Neuronal stem cell (in vitro differentiated cells): ENCODE data around the gene IRF1.

Experiments used
- DNase-seq: peaks from one replicate; pipeline ENCODE4 v3.0.0-alpha.2; 2013; ENCODE audit warnings: low spot score
- H2AFZ ChIP-seq: one replicate; pipeline ENCODE4 v1.6.1; 2013; ENCODE audit warnings: mild to moderate bottlenecking, low read length, inconsistent platforms
- H2AK5ac ChIP-seq: 2 replicates; pipeline ENCODE4 v1.6.1; 2013; ENCODE audit warnings: low read depth, mild to moderate bottlenecking, inconsistent platforms, low read length, moderate library complexity, mixed read lengths
- H2BK120ac ChIP-seq: 2 replicates; pipeline ENCODE4 v1.6.1; 2013; ENCODE audit warnings: low read depth, mild to moderate bottlenecking, inconsistent platforms, low read length, moderate library complexity, mixed read lengths
- H2BK12ac ChIP-seq: one replicate; pipeline ENCODE4 v1.6.1; 2013; ENCODE audit warnings: low read length, inconsistent platforms
- H2BK15ac ChIP-seq: 2 replicates; pipeline ENCODE4 v1.6.1; 2013; ENCODE audit warnings: mild to moderate bottlenecking, low read length, inconsistent platforms, mixed read lengths
- H2BK5ac ChIP-seq: one replicate; pipeline ENCODE4 v1.6.1; 2013; ENCODE audit warnings: inconsistent platforms, mild to moderate bottlenecking, low read length, moderate library complexity
- H3K14ac ChIP-seq: one replicate; pipeline ENCODE4 v1.6.1; 2013; ENCODE audit warnings: low read length, inconsistent platforms
- H3K18ac ChIP-seq: 2 replicates; pipeline ENCODE4 v1.6.1; 2013; ENCODE audit warnings: low read length, inconsistent platforms
- H3K23ac ChIP-seq: 2 replicates; pipeline ENCODE4 v1.6.1; 2013; ENCODE audit warnings: low read depth, mild to moderate bottlenecking, mixed read lengths, low read length, inconsistent platforms; ENCODE audit not compliant: poor library complexity
- H3K27ac ChIP-seq: replicated peaks from 3 replicates; pipeline ENCODE4 v1.5.1; 2013; ENCODE audit warnings: low read length, inconsistent platforms
- H3K27me3 ChIP-seq, 3 experiments: 2 replicates each; pipeline ENCODE4 v1.6.1; 2013; ENCODE audit warnings: low read length in 3 of 3, mild to moderate bottlenecking in 2 of 3, inconsistent platforms in 1 of 3, low read depth in 1 of 3, mixed read lengths in 1 of 3, moderate library complexity in 1 of 3; ENCODE audit not compliant: control insufficient read depth in 3 of 3, insufficient read depth in 3 of 3
- H3K36me3 ChIP-seq, 2 donors: replicated peaks in 1 of 2; 2 replicates each; pipeline ENCODE4 v1.6.1; 2013; ENCODE audit warnings: low read length in 2 of 2; ENCODE audit not compliant: control insufficient read depth in 2 of 2, insufficient read depth in 2 of 2
- H3K4ac ChIP-seq: 2 replicates; pipeline ENCODE4 v1.6.1; 2013; ENCODE audit warnings: inconsistent platforms, mild to moderate bottlenecking, low read length, moderate library complexity
- H3K4me1 ChIP-seq, 2 donors: 1 replicate in 1 of 2; 2 replicates in 1 of 2; pipeline ENCODE4 v1.6.1; 2013; ENCODE audit warnings: low read length in 2 of 2, low read depth in 1 of 2; ENCODE audit not compliant: control insufficient read depth in 2 of 2, insufficient read depth in 1 of 2
- H3K4me2 ChIP-seq: one replicate; pipeline ENCODE4 v1.6.1; 2013; ENCODE audit warnings: mild to moderate bottlenecking, low read length, inconsistent platforms; ENCODE audit not compliant: insufficient read depth, poor library complexity, severe bottlenecking
- H3K4me3 ChIP-seq, 2 donors: 2 replicates each; pipeline ENCODE4 v1.5.1; 2013; ENCODE audit warnings: low read length in 2 of 2, mild to moderate bottlenecking in 2 of 2, inconsistent platforms in 1 of 2, moderate library complexity in 1 of 2
- H3K79me1 ChIP-seq: one replicate; pipeline ENCODE4 v1.6.1; 2013; ENCODE audit warnings: low read depth, mild to moderate bottlenecking, inconsistent platforms, low read length, moderate library complexity
- H3K9ac ChIP-seq: one replicate; pipeline ENCODE4 v1.6.1; 2013; ENCODE audit warnings: mild to moderate bottlenecking, low read depth, low read length, inconsistent platforms; ENCODE audit not compliant: poor library complexity
- H3K9me3 ChIP-seq, 2 donors: replicated peaks in 1 of 2; 2 replicates each; pipeline versions ENCODE3 to v1.6.1; 2013; ENCODE audit warnings: low read length in 2 of 2, mild to moderate bottlenecking in 2 of 2, inconsistent platforms in 1 of 2, low read depth in 1 of 2, mixed read lengths in 1 of 2, moderate library complexity in 1 of 2; ENCODE audit not compliant: control insufficient read depth in 2 of 2, insufficient read depth in 1 of 2
- H4K8ac ChIP-seq: one replicate; pipeline ENCODE4 v1.6.1; 2013; ENCODE audit warnings: low read depth, mild to moderate bottlenecking, inconsistent platforms, low read length, moderate library complexity
- H4K91ac ChIP-seq: one replicate; pipeline ENCODE4 v1.6.1; 2013; ENCODE audit warnings: low read length, low read depth, mild to moderate bottlenecking, inconsistent platforms; ENCODE audit not compliant: poor library complexity
- WGBS, 2 donors: extraction: QIAGEN DNeasy Blood & Tissue Kit; methylation state at CpG; one replicate each; pipeline ENCODE4 v1.1.7; 2013; ENCODE audit warnings: missing lambda C conversion rate in 2 of 2, mixed read lengths in 1 of 2; ENCODE audit not compliant: insufficient read length in 2 of 2, insufficient replicate concordance in 1 of 2; ENCODE audit errors: extremely low coverage in 2 of 2; 5-methylcytosine and 5-hydroxymethylcytosine counted together

IRF1 gene

DNA sequence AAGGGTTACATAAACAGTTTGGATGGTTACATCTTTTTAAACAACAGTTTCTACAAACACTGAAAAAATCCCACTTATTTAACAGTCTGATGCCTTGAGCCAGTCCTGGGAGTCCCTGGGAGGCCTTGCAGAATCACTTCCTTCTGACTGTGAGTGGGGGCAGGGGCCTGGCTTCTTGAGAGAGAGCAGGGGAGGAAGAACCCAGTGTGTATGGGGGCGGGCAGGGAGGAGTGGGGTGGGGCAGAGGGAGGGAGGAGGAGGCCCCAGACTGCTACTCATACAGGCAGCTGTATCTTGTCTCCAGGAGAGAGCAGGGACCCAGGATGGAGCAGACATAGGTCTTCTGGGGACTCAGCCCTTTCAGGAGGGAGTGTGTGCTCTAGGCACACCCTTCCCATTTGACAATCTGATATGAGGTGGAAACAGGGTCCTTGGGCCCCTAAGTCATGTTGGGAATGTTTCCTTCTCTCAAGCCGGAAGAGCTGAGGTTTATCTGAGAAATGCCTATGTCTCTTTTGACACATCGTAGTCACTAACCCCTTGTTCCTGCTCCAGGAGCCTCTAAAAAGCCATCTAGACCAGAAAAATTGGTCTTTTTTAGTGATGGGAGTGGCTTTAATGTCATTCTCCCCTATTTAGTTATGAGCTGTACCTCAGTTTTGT lies 52.8 kb downstream of the IRF1 start:
- no peak overlapping the region for H2BK15ac ChIP-seq
- H3K79me1 ChIP-seq = no peaks in the 10 kb centered on the region
- no peak overlapping the region for H3K14ac ChIP-seq
- no peaks in the 10 kb centered on the region for H3K27me3 ChIP-seq
- H3K9me3 ChIP-seq = no peaks in the 10 kb centered on the region
- peak overlapping the region; percentile 64 for H2AFZ ChIP-seq
- DNase-seq = no peak
- no peak overlapping the region for H3K4me3 ChIP-seq
- no peaks in the 10 kb centered on the region for H3K36me3 ChIP-seq
- H3K23ac ChIP-seq = no peak overlapping the region
- no peak overlapping the region for H3K9ac ChIP-seq
- H4K8ac ChIP-seq = no peak overlapping the region
- no peak overlapping the region for H4K91ac ChIP-seq
- no peak overlapping the region for H3K4me2 ChIP-seq
- no CpG with 5 or more reads among the region's 3 CpGs for WGBS, 2 donors
- H2BK120ac ChIP-seq = no peak overlapping the region
- H3K4ac ChIP-seq = no peak overlapping the region
- no peak overlapping the region for H2AK5ac ChIP-seq
- H2BK5ac ChIP-seq = no peak overlapping the region
- no peak overlapping the region for H3K27ac ChIP-seq
- H2BK12ac ChIP-seq = no peak overlapping the region
- H3K4me1 ChIP-seq = peaks cover 2 to 11% of the 10 kb centered on the region in 2 donors
- no peak overlapping the region for H3K18ac ChIP-seq

GRCh38 chr5:132436936-132437335 lies 53.6 kb downstream of the IRF1 start:
- H3K14ac ChIP-seq = no peak overlapping the region
- H3K4ac ChIP-seq = no peak overlapping the region
- no peak overlapping the region for H2BK5ac ChIP-seq
- no peak for DNase-seq
- no peak overlapping the region for H3K4me3 ChIP-seq
- no peak overlapping the region for H2BK15ac ChIP-seq
- no peak overlapping the region for H2AK5ac ChIP-seq
- no peak overlapping the region for H3K9ac ChIP-seq
- H4K8ac ChIP-seq = no peak overlapping the region
- H3K4me1 ChIP-seq = peaks cover 2 to 11% of the 10 kb centered on the region in 2 donors
- H3K79me1 ChIP-seq = no peaks in the 10 kb centered on the region
- no peak overlapping the region for H2BK120ac ChIP-seq
- H3K18ac ChIP-seq = no peak overlapping the region
- H3K9me3 ChIP-seq = no peaks in the 10 kb centered on the region
- no CpG with 5 or more reads among the region's 3 CpGs for WGBS, 2 donors
- no peaks in the 10 kb centered on the region for H3K27me3 ChIP-seq
- H3K27ac ChIP-seq = no peak overlapping the region
- no peak overlapping the region for H3K23ac ChIP-seq
- no peak overlapping the region for H2BK12ac ChIP-seq
- no peak overlapping the region for H3K4me2 ChIP-seq
- no peak overlapping the region for H4K91ac ChIP-seq
- no peaks in the 10 kb centered on the region for H3K36me3 ChIP-seq
- H2AFZ ChIP-seq = peak overlapping the region; percentile 64

DNA sequence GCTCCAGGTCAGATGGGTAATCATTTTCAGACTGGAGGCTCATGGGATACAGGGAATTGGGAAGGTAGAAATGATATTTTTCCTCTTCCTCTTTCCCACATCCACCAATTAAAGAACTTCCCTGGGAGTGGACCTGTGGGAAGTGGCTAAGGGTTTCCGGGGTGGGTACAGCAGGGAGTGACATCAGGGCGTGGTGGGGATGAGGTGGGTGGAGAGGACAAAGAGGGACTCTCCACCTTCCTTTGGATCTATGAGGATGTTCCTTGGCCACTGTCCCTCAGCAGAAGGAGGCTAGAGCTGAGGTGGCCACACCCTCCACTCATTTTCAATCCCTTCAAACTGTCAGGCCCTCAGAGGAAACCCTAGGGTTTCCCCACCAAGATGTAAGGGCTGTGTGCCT lies 54.7 kb downstream of the IRF1 start:
- no peak for DNase-seq
- Histone ChIP-seq H3K79me1 (no peaks in the 10 kb centered on the region), H4K8ac (no peak overlapping the region), H2AFZ (no peak overlapping the region), H3K27ac (no peak overlapping the region), H3K18ac (no peak overlapping the region), H3K14ac (no peak overlapping the region), H3K4me1 (peaks cover 2 to 11% of the 10 kb centered on the region in 2 donors), H3K9me3 (no peaks in the 10 kb centered on the region), H3K4me2 (no peak overlapping the region), H2BK120ac (no peak overlapping the region), H3K4ac (no peak overlapping the region), H3K4me3 (no peak overlapping the region), H3K27me3 (no peaks in the 10 kb centered on the region), H2AK5ac (no peak overlapping the region), H2BK5ac (no peak overlapping the region), H4K91ac (no peak overlapping the region), H2BK15ac (no peak overlapping the region), H3K23ac (no peak overlapping the region), H2BK12ac (no peak overlapping the region), H3K9ac (no peak overlapping the region), H3K36me3 (no peaks in the 10 kb centered on the region)
- no CpG with 5 or more reads among the region's 2 CpGs for WGBS, 2 donors

DNA sequence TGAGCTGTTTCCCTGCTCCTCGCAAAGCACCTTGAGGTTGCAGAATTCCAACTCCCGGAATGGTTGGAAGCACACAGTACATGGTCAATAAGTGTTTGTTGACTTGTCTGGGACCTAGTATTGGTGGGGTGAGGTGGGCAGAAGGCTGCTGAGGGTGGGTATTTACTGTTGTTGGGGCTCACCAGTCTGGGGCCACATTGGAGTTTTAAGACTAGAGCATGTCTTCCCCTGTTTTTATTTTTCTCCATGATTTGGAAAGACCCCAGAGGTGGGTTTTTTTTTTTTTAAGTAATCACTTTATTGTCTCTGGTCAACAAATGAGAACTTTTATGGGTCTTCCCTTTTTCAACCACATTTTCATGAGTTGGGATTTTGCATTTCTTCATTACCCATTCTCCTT lies 55.1 kb downstream of the IRF1 start:
- H3K23ac ChIP-seq = no peak overlapping the region
- H4K8ac ChIP-seq = no peak overlapping the region
- no peaks in the 10 kb centered on the region for H3K79me1 ChIP-seq
- H3K4ac ChIP-seq = no peak overlapping the region
- no peak overlapping the region for H3K4me2 ChIP-seq
- no peaks in the 10 kb centered on the region for H3K9me3 ChIP-seq
- no peak for DNase-seq
- H3K18ac ChIP-seq = no peak overlapping the region
- WGBS, 2 donors = no CpG with 5 or more reads among the region's 2 CpGs
- no peaks in the 10 kb centered on the region for H3K36me3 ChIP-seq
- H3K27me3 ChIP-seq = no peaks in the 10 kb centered on the region
- no peak overlapping the region for H2BK12ac ChIP-seq
- no peak overlapping the region for H3K14ac ChIP-seq
- no peak overlapping the region for H2BK5ac ChIP-seq
- H3K27ac ChIP-seq = no peak overlapping the region
- H2BK120ac ChIP-seq = no peak overlapping the region
- H3K4me3 ChIP-seq = no peak overlapping the region
- H2BK15ac ChIP-seq = no peak overlapping the region
- no peak overlapping the region for H4K91ac ChIP-seq
- H3K4me1 ChIP-seq = peaks cover 2 to 11% of the 10 kb centered on the region in 2 donors
- no peak overlapping the region for H2AFZ ChIP-seq
- H3K9ac ChIP-seq = no peak overlapping the region
- no peak overlapping the region for H2AK5ac ChIP-seq
